GM13976 (cell line): ENCODE measurements around the gene MAD1L1.

ENCODE experiments used
- DNase-seq: peaks from one replicate; pipeline ENCODE4 v3.0.0; 2012; ENCODE audit warnings: low spot score
- CTCF ChIP-seq: IDR thresholded peaks from 2 replicates; pipeline ENCODE4 v1.5.1; 2012; ENCODE audit warnings: borderline replicate concordance, mild to moderate bottlenecking; ENCODE audit not compliant: insufficient read depth; ENCODE audit errors: extremely low read depth, missing control alignments, control extremely low read depth
- in situ Hi-C: fragments of 300-500 bp; cut with MboI; formaldehyde crosslinking; loops from one replicate; pipeline ENCODE4 v1.12.0; 2022; ENCODE audit warnings: low sequenced_read_pairs, mixed read lengths, inconsistent platforms; ENCODE audit not compliant: unreplicated experiment

The MAD1L1 gene

GRCh38 chr7:2197436-2198155 is 35.1 kb downstream of the MAD1L1 start:
- no peak for TF ChIP-seq CTCF
- in situ Hi-C loops = no loop called here
- peak; percentile 18 for DNase-seq

GRCh38 chr7:2196381-2197378 is 36.1 kb downstream of the MAD1L1 start:
- no peak for TF ChIP-seq CTCF
- in situ Hi-C loops = no loop called here
- DNase-seq = peak; percentile 16

GRCh38 chr7:2195400-2196246 is 37.1 kb downstream of the MAD1L1 start:
- in situ Hi-C loops = no loop called here
- DNase-seq = peak; percentile 16
- no peak for TF ChIP-seq CTCF

GRCh38 chr7:2193575-2194305 is 39.0 kb downstream of the MAD1L1 start:
- in situ Hi-C loops = no loop called here
- no peak for TF ChIP-seq CTCF
- DNase-seq = no peak

GRCh38 chr7:2192831-2193534 is 39.8 kb downstream of the MAD1L1 start:
- no peak for DNase-seq
- TF ChIP-seq CTCF = no peak
- in situ Hi-C loops = no loop called here
